Vagina (tissue), 2 donors: ENCODE results near the gene ENOX2. TPM values are rescaled to one million over a fixed set of nuclear protein-coding genes. Genes with fewer than 3 reads are reported as not detected.
"Not testable (repeated sequence)": the region's sequence is repeated elsewhere in the genome, so short reads cannot be mapped to it uniquely, and the experiment has no call there.

Experiments used
- DNase-seq, 2 donors: peaks; one replicate each; pipeline ENCODE4 v3.0.0-alpha.2; 2017; ENCODE audit errors: extremely low spot score in 2 of 2
- H3K27ac ChIP-seq: fragments of 200-600 bp; sonication (generic); one replicate; pipeline ENCODE4 v1.5.1; 2019
- H3K27me3 ChIP-seq: fragments of 200-600 bp; sonication (generic); one replicate; pipeline ENCODE4 v1.5.1; 2019
- H3K36me3 ChIP-seq, 2 donors: fragments of 200-600 bp; sonication (generic); one replicate each; pipeline ENCODE4 v1.5.1; 2017 to 2019
- H3K4me1 ChIP-seq: fragments of 200-600 bp; sonication (generic); one replicate; pipeline ENCODE4 v1.5.1; 2019
- H3K4me3 ChIP-seq, 2 donors: fragments of 200-600 bp; sonication (generic); 1 replicate in 1 of 2; 2 replicates in 1 of 2; pipeline ENCODE4 v1.5.1; 2016 to 2019
- H3K9me3 ChIP-seq: fragments of 200-600 bp; sonication (generic); one replicate; pipeline ENCODE4 v1.5.1; 2019
- CTCF ChIP-seq, 3 experiments: fragments of 450-650 bp in 2 of 3; fragments of 200-600 bp in 1 of 3; sonication (generic) in 1 of 3; IDR thresholded peaks; one replicate each; pipeline ENCODE4 v1.5.1; 2017 to 2019; ENCODE audit warnings: antibody characterized with exemption in 3 of 3, mild to moderate bottlenecking in 2 of 3, moderate library complexity in 2 of 3
- POLR2A ChIP-seq, 2 donors: fragments of 450-650 bp; IDR thresholded peaks; one replicate each; pipeline ENCODE4 v1.6.1; 2017; ENCODE audit warnings: antibody characterized with exemption in 2 of 2, mild to moderate bottlenecking in 2 of 2, moderate library complexity in 2 of 2
- POLR2AphosphoS5 ChIP-seq, 2 donors: sonication (generic); formaldehyde crosslinking; IDR thresholded peaks; one replicate each; pipeline ENCODE4 v1.9.0; 2017; ENCODE audit warnings: antibody characterized with exemption in 2 of 2, mild to moderate bottlenecking in 2 of 2, low read depth in 1 of 2; ENCODE audit not compliant: insufficient read depth in 1 of 2
- intact Hi-C: fragments of 100-400 bp; cut with DNase I; formaldehyde crosslinking; loops from one replicate; pipeline ENCODE4 v1.15.1; 2023
- total RNA-seq: library from RNA; depleted of rRNA; stranded (reverse); fragments of >200 nt; gene quantifications from one replicate; pipeline ENCODE4 v1.2.3, GENCODE V29; 2016

Gene ENOX2
- 8.8 TPM for total RNA-seq

- intact Hi-C loops: no loop called here
- TF ChIP-seq POLR2AphosphoS5 (IDR thresholded peaks at IDR 0.05; ENCODE audit: insufficient read depth in 1 of 2, low read depth in 1 of 2): peak; percentile 89 to 93
- peak in 1 of 2 donors; percentile 60 for TF ChIP-seq POLR2A (IDR thresholded peaks at IDR 0.05)
- TF ChIP-seq CTCF (IDR thresholded peaks at IDR 0.05): no peak
- no peaks in the 10 kb centered on the region for H3K27me3 ChIP-seq
- H3K36me3 ChIP-seq: no peaks in the 10 kb centered on the region
- H3K9me3 ChIP-seq: no peaks in the 10 kb centered on the region
- peak in 1 of 2 donors; percentile 97 for DNase-seq
- peak within 1 kb of the TSS; percentile 43 for H3K27ac ChIP-seq
- H3K4me3 ChIP-seq: peak within 1 kb of the TSS; percentile 48 to 51
- no peaks in the 10 kb centered on the region for H3K4me1 ChIP-seq
These were observed at the start of gene ENOX2 for GRCh38 chrX:130902783-130903613. TSS of gene ENOX2 (minus strand) at chrX:130903209. CDS start at chrX:130703216, 199,993 bp downstream.

GRCh38 chrX:130952266-130953043 is 49.4 kb upstream of the ENOX2 start:
- Histone ChIP-seq H3K27me3 (no peaks in the 10 kb centered on the region), H3K4me3 (no peak overlapping the region), H3K9me3 (no peaks in the 10 kb centered on the region), H3K27ac (no peak overlapping the region), H3K4me1 (no peaks in the 10 kb centered on the region), H3K36me3 (no peaks in the 10 kb centered on the region)
- intact Hi-C loops: no loop called here
- TF ChIP-seq POLR2AphosphoS5 (IDR thresholded peaks at IDR 0.05; ENCODE audit: insufficient read depth in 1 of 2, low read depth in 1 of 2) (no peak), CTCF (IDR thresholded peaks at IDR 0.05) (no peak), POLR2A (IDR thresholded peaks at IDR 0.05) (no peak)
- DNase-seq: no peak

GRCh38 chrX:130944230-130944629 is 41.2 kb upstream of the ENOX2 start:
- no peaks in the 10 kb centered on the region for H3K4me1 ChIP-seq
- no peak overlapping the region for H3K4me3 ChIP-seq
- H3K27ac ChIP-seq: no peak overlapping the region
- no peaks in the 10 kb centered on the region for H3K36me3 ChIP-seq
- no peak for TF ChIP-seq CTCF (IDR thresholded peaks at IDR 0.05)
- no peak for TF ChIP-seq POLR2A (IDR thresholded peaks at IDR 0.05)
- no peak for TF ChIP-seq POLR2AphosphoS5 (IDR thresholded peaks at IDR 0.05; ENCODE audit: insufficient read depth in 1 of 2, low read depth in 1 of 2)
- no peaks in the 10 kb centered on the region for H3K27me3 ChIP-seq
- DNase-seq: no peak
- H3K9me3 ChIP-seq: no peaks in the 10 kb centered on the region
- intact Hi-C loops: no loop called here

GRCh38 chrX:130937101-130937500 is 34.1 kb upstream of the ENOX2 start:
- TF ChIP-seq POLR2A (IDR thresholded peaks at IDR 0.05): no peak
- H3K36me3 ChIP-seq: no peaks in the 10 kb centered on the region
- intact Hi-C loops: no loop called here
- H3K9me3 ChIP-seq: no peaks in the 10 kb centered on the region
- no peaks in the 10 kb centered on the region for H3K4me1 ChIP-seq
- DNase-seq: no peak
- H3K27me3 ChIP-seq: no peaks in the 10 kb centered on the region
- H3K27ac ChIP-seq: no peak overlapping the region
- no peak overlapping the region for H3K4me3 ChIP-seq

- no peak overlapping the region for H3K4me3 ChIP-seq
- H3K4me1 ChIP-seq: no peaks in the 10 kb centered on the region
- DNase-seq: no peak
- TF ChIP-seq POLR2A (IDR thresholded peaks at IDR 0.05): no peak
- no peak for TF ChIP-seq CTCF (IDR thresholded peaks at IDR 0.05)
- no peak for TF ChIP-seq POLR2AphosphoS5 (IDR thresholded peaks at IDR 0.05; ENCODE audit: insufficient read depth in 1 of 2, low read depth in 1 of 2)
- intact Hi-C loops: no loop called here
- no peaks in the 10 kb centered on the region for H3K27me3 ChIP-seq
- no peaks in the 10 kb centered on the region for H3K36me3 ChIP-seq
- H3K27ac ChIP-seq: no peak overlapping the region
- H3K9me3 ChIP-seq: no peaks in the 10 kb centered on the region
These were observed 30.3 kb upstream of the ENOX2 start for GRCh38 chrX:130933358-130933757.

GRCh38 chrX:130920405-130920804 is 17.4 kb upstream of the ENOX2 start:
- DNase-seq, H3K36me3 ChIP-seq, H3K27me3 ChIP-seq, H3K9me3 ChIP-seq, intact Hi-C loops, H3K4me3 ChIP-seq, H3K4me1 ChIP-seq, H3K27ac ChIP-seq: not testable (repeated sequence)

GRCh38 chrX:130919676-130920075 is 16.7 kb upstream of the ENOX2 start:
- H3K27me3 ChIP-seq, H3K27ac ChIP-seq, H3K4me1 ChIP-seq, DNase-seq, H3K36me3 ChIP-seq, H3K4me3 ChIP-seq, H3K9me3 ChIP-seq, intact Hi-C loops: not testable (repeated sequence)

- H3K27me3 ChIP-seq, DNase-seq, H3K9me3 ChIP-seq, intact Hi-C loops, H3K4me3 ChIP-seq, H3K36me3 ChIP-seq, H3K4me1 ChIP-seq, H3K27ac ChIP-seq: not testable (repeated sequence)
These were observed 15.5 kb upstream of the ENOX2 start for GRCh38 chrX:130918498-130918897.
